ENCODE data around the gene HEY2.

- TF ChIP-seq CTCF (IDR thresholded peaks at IDR 0.05) (no peak), POLR2AphosphoS5 (IDR thresholded peaks at IDR 0.05; ENCODE audit: low read depth, low read length) (no peak), SIN3A (IDR thresholded peaks at IDR 0.05; ENCODE audit: borderline replicate concordance, insufficient read depth, low read depth, low read length) (no peak; the same call in 1 of the 2 replicates)
- TF ChIP-seq, protein P1, sequence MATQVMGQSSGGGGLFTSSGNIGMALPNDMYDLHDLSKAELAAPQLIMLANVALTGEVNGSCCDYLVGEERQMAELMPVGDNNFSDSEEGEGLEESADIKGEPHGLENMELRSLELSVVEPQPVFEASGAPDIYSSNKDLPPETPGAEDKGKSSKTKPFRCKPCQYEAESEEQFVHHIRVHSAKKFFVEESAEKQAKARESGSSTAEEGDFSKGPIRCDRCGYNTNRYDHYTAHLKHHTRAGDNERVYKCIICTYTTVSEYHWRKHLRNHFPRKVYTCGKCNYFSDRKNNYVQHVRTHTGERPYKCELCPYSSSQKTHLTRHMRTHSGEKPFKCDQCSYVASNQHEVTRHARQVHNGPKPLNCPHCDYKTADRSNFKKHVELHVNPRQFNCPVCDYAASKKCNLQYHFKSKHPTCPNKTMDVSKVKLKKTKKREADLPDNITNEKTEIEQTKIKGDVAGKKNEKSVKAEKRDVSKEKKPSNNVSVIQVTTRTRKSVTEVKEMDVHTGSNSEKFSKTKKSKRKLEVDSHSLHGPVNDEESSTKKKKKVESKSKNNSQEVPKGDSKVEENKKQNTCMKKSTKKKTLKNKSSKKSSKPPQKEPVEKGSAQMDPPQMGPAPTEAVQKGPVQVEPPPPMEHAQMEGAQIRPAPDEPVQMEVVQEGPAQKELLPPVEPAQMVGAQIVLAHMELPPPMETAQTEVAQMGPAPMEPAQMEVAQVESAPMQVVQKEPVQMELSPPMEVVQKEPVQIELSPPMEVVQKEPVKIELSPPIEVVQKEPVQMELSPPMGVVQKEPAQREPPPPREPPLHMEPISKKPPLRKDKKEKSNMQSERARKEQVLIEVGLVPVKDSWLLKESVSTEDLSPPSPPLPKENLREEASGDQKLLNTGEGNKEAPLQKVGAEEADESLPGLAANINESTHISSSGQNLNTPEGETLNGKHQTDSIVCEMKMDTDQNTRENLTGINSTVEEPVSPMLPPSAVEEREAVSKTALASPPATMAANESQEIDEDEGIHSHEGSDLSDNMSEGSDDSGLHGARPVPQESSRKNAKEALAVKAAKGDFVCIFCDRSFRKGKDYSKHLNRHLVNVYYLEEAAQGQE (IDR thresholded peaks at IDR 0.05; ENCODE audit: insufficient read depth in 1 of 2, low read depth in 2 of 2, low read length in 1 of 2), result no peak
Measured at GRCh38 chr6:125749173-125749864, at the start of gene HEY2.
